ENCODE data around the gene NGEF.

GRCh38 chr2:232894746-232895145, 118.3 kb downstream of the NGEF start:
- no peak for TF ChIP-seq CTCF (IDR thresholded peaks at IDR 0.05)
- no peak for TF ChIP-seq POLR2A (IDR thresholded peaks at IDR 0.05)
